LNCAP (cell line): Measurements from ENCODE around the gene SPINK5.

Experiments
- TF ChIP-seq, protein P1 (sequence below): fragments of 450-650 bp; IDR thresholded peaks from 2 replicates; pipeline ENCODE4 v1.5.1; 2017; ENCODE audit warnings: mild to moderate bottlenecking

The SPINK5 gene

DNA sequence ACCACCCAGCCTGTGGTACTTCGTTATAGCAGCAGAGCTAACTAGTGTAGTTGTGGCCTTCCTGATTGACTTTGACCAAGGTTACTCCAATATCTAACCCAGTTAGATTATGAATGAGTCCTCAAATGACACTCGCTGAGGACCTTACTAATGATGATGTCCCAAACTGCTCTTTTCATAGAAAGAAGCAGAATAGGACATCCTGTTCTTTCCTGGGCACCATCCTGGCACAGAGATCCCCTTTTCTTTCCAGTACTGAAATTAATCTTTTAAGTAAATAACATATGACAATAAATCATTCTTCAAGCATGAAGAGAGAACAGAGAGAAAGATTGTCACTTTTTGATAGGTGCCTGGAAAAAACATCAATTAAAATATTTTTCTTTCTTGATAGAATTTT, 77.9 kb downstream of the SPINK5 start:
- TF ChIP-seq, protein P1, sequence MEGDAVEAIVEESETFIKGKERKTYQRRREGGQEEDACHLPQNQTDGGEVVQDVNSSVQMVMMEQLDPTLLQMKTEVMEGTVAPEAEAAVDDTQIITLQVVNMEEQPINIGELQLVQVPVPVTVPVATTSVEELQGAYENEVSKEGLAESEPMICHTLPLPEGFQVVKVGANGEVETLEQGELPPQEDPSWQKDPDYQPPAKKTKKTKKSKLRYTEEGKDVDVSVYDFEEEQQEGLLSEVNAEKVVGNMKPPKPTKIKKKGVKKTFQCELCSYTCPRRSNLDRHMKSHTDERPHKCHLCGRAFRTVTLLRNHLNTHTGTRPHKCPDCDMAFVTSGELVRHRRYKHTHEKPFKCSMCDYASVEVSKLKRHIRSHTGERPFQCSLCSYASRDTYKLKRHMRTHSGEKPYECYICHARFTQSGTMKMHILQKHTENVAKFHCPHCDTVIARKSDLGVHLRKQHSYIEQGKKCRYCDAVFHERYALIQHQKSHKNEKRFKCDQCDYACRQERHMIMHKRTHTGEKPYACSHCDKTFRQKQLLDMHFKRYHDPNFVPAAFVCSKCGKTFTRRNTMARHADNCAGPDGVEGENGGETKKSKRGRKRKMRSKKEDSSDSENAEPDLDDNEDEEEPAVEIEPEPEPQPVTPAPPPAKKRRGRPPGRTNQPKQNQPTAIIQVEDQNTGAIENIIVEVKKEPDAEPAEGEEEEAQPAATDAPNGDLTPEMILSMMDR = no peak

DNA sequence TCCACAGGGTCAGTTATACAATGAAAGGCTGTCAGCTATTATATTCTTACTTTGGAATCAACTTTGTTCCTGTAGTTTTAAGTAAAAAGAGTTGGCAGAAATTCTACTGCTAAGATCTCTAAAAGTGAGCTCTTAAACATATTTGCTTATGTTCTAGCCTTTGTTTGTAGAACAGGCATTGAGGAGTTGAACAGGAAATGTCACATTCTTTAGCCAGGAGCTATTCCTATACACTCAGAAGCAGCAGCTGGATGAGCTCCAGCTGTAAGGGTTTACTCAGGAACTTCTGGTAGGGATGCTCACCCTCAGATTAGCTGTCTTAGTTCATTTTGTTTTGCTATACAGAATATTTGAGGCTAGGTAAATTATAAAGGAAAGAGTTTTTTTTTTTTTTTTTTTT, 82.1 kb downstream of the SPINK5 start:
- TF ChIP-seq, protein P1 = no peak

DNA sequence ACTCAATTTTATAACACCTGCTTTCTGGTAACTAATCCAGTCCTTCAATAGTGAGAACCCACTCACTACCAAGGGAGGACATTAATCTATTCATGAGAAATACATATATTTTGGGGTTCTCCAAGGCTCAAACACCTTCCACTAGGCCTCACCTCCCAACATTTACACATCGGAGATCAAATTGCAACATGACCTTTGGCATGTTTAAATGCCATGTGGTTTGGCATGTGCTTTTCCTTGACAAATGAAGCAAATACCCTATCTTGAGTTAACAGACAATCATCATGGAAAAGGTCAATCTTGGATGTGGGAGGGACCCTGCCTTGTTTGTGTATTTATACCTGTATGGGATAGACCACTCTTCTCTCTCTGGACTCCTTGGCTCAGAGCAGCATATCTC, 82.7 kb downstream of the SPINK5 start:
- TF ChIP-seq, protein P1 = no peak

GRCh38 chr5:148147415-148147814, 83.6 kb downstream of the SPINK5 start:
- TF ChIP-seq, protein P1 = no peak

DNA sequence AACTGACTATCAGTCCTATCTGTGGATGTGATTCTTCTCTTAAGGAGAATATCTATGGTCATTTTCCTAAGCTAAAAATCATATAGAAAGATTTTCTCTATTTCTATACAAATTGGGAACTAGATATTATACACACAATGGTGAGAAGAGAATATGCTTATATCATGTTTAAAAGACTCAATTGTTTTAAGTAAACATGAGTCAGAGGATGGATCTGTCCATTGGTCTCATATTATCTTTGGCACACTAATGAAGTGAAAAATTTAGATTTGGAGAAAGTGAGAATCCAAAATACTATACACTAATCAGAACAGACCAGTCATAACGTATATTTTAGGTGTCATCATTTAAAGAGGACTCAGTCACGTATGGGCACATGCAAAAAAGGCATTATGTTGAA, 88.1 kb downstream of the SPINK5 start:
- TF ChIP-seq, protein P1 = no peak

DNA sequence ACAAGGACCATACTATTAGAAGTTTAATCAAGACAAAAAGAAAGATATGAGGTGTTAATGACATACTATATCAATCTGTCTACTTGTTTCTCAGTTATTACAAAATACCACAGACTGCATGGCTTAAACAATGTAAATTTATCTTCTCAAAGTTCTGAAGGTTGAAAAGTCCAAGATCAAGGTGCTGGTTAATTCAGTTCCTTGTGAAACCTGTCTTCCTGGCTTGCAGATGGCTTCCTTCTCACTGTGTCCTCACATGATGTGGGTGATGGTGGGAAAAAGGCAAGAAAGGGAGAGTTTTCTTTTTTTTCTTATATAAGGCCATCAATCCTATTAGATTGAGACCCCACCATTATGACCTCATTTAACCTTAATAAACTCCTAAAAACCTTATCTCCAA, 89.0 kb downstream of the SPINK5 start:
- TF ChIP-seq, protein P1 = no peak

DNA sequence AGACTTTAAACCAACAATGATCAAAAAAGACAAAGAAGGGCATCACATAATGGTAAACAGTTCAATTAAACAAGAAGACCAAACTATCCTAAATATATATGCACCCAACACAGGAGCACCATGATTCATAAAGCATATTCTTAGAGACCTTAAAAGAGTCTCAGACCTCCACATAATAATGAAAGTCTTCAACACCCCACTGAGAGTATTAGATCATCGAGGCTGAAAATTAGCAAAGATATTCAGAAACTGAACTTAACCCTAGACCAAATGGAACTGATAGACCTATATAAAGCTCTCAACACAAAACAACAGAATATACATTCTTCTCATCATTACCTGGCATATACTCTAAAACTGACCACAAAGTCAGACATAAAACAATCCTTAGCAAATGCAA, 92.8 kb downstream of the SPINK5 start:
- TF ChIP-seq, protein P1 = no peak

GRCh38 chr5:148162038-148162437, 98.3 kb downstream of the SPINK5 start:
- TF ChIP-seq, protein P1 = no peak
